Activated CD4-positive, alpha-beta T cell treated with anti-CD3 and anti-CD28 coated beads, Interleukin-2, amount 10 ng/mL, durations not matched to agents 7 days and 5 days (primary cell): ENCODE measurements around the gene IFIT3. TPM values are rescaled to one million over a fixed set of nuclear protein-coding genes. Genes with fewer than 3 reads are reported as not detected.

Experiments
- CTCF ChIA-PET: fragments of 350-600 bp; sonication (Branson Sonifier 250); formaldehyde crosslinking; loops from one replicate; lab custom pipeline; 2021; ENCODE audit warnings: antibody characterized with exemption; lab: Charles Lee
- POLR2A ChIA-PET: fragments of 350-600 bp; sonication (Branson Sonifier 250); formaldehyde crosslinking; loops from one replicate; lab custom pipeline; 2021; ENCODE audit warnings: antibody characterized with exemption; lab: Charles Lee
- DNase-seq: peaks from one replicate; pipeline ENCODE4 v3.0.0-alpha.2; 2020
- H3K27ac Mint-ChIP-seq: one replicate; pipeline ENCODE4 v1.8.0; 2021; ENCODE audit warnings: mild to moderate bottlenecking, moderate library complexity, mixed read lengths
- H3K27me3 Mint-ChIP-seq: one replicate; pipeline ENCODE4 v1.8.0; 2021; ENCODE audit warnings: mixed read lengths
- H3K36me3 Mint-ChIP-seq: one replicate; pipeline ENCODE4 v1.8.0; 2021; ENCODE audit warnings: low read depth, mixed read lengths
- H3K4me1 Mint-ChIP-seq: one replicate; pipeline ENCODE4 v1.8.0; 2021; ENCODE audit warnings: mixed read lengths
- H3K4me3 Mint-ChIP-seq: one replicate; pipeline ENCODE4 v1.8.0; 2021; ENCODE audit warnings: mild to moderate bottlenecking, moderate library complexity, mixed read lengths
- H3K9me3 Mint-ChIP-seq: one replicate; pipeline ENCODE4 v1.8.0; 2021; ENCODE audit warnings: mixed read lengths
- total RNA-seq, 2 experiments: library from RNA; stranded (reverse); gene quantifications; one replicate each; pipeline ENCODE4 v1.2.3, GENCODE V29; 2021

IFIT3 gene
- total RNA-seq, 2 experiments from 2014 or later = 51.1 to 55.4 TPM

- ChIA-PET CTCF (no interaction called here), POLR2A (interaction anchor here (0.6 kb wide), 1 partner anchor 37 kb away, joined by 3 read pairs; no protein-coding TSS in a partner anchor)
- no peak for DNase-seq
- Mint-ChIP-seq H3K4me3 (no peak overlapping the region), H3K9me3 (peaks cover 10% of the 10 kb centered on the region), H3K4me1 (peaks cover 38% of the 10 kb centered on the region), H3K36me3 (peaks cover 14% of the 10 kb centered on the region), H3K27me3 (peaks cover 6% of the 10 kb centered on the region), H3K27ac (peak overlapping the region; percentile 76)
Measured at GRCh38 chr10:89295597-89295996, 32.2 kb upstream of the IFIT3 start.

- CTCF ChIA-PET = no interaction called here
- peaks cover 6% of the 10 kb centered on the region for H3K27me3 Mint-ChIP-seq
- peaks cover 43% of the 10 kb centered on the region for H3K4me1 Mint-ChIP-seq
- DNase-seq = no peak
- POLR2A ChIA-PET = no interaction called here
- no peak overlapping the region for H3K4me3 Mint-ChIP-seq
- H3K36me3 Mint-ChIP-seq = peaks cover 14% of the 10 kb centered on the region
- peak overlapping the region; percentile 31 for H3K27ac Mint-ChIP-seq
- H3K9me3 Mint-ChIP-seq = peaks cover 10% of the 10 kb centered on the region
Measured at GRCh38 chr10:89296220-89296648, 31.6 kb upstream of the IFIT3 start.

DNA sequence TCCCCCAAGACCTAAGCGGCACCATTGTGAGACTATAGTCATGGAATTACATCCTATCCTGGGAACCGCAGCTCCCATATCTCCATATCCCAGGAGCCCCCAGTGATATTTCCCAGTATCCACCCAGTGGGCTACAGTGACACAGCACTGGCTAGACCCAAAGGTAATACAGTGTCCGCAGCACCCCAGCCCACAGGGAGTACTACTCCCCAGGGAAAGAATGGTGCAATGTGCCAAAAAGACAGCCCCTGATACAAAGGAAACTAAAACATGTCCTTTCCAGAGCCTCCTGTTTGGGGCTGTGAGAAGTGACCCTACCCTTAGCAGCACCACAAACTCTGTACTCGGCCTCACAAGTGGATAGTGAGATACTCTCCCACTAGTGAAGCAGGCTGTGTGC, 30.4 kb upstream of the IFIT3 start:
- H3K9me3 Mint-ChIP-seq = peaks cover 10% of the 10 kb centered on the region
- H3K4me1 Mint-ChIP-seq = peaks cover 49% of the 10 kb centered on the region
- no peak overlapping the region for H3K27ac Mint-ChIP-seq
- H3K4me3 Mint-ChIP-seq = no peak overlapping the region
- ChIA-PET POLR2A (no interaction called here), CTCF (interaction anchor here (0.6 to 0.9 kb wide), 2 partner anchors 9 to 91 kb away, joined by 3 to 4 read pairs; no protein-coding TSS in a partner anchor)
- no peak for DNase-seq
- H3K27me3 Mint-ChIP-seq = peaks cover 4% of the 10 kb centered on the region
- H3K36me3 Mint-ChIP-seq = peaks cover 14% of the 10 kb centered on the region

GRCh38 chr10:89297791-89298190, 30.0 kb upstream of the IFIT3 start:
- Mint-ChIP-seq H3K9me3 (peaks cover 10% of the 10 kb centered on the region), H3K36me3 (peaks cover 14% of the 10 kb centered on the region), H3K27me3 (peaks cover 4% of the 10 kb centered on the region), H3K27ac (no peak overlapping the region), H3K4me1 (peaks cover 53% of the 10 kb centered on the region), H3K4me3 (no peak overlapping the region)
- POLR2A ChIA-PET = no interaction called here
- no peak for DNase-seq
- CTCF ChIA-PET = interaction anchor here (0.6 to 0.9 kb wide), 2 partner anchors 9 to 91 kb away, joined by 3 to 4 read pairs; no protein-coding TSS in a partner anchor

DNA sequence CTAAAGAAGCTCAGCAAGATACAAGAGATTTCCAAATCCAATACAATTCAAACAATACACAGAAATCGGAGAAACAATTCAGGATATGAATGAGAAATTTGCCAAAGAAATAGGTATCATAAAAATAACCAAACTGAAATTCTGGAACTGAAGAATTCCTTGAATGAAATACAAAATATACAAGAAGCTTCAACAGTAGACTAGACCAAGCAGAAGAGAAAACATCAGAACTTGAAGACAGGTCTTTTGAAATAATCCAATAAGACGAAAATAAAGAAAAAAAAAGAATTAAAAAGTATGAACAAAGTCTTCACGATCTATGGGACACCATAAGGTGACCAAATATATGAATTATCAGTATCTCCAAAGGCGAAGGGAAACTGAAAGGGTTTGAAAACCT, 28.8 kb upstream of the IFIT3 start:
- no peak for DNase-seq
- H3K4me3 Mint-ChIP-seq = no peak overlapping the region
- H3K36me3 Mint-ChIP-seq = peaks cover 17% of the 10 kb centered on the region
- H3K4me1 Mint-ChIP-seq = peaks cover 60% of the 10 kb centered on the region
- peaks cover 2% of the 10 kb centered on the region for H3K27me3 Mint-ChIP-seq
- POLR2A ChIA-PET = no interaction called here
- H3K27ac Mint-ChIP-seq = no peak overlapping the region
- peaks cover 10% of the 10 kb centered on the region for H3K9me3 Mint-ChIP-seq
- CTCF ChIA-PET = no interaction called here

DNA sequence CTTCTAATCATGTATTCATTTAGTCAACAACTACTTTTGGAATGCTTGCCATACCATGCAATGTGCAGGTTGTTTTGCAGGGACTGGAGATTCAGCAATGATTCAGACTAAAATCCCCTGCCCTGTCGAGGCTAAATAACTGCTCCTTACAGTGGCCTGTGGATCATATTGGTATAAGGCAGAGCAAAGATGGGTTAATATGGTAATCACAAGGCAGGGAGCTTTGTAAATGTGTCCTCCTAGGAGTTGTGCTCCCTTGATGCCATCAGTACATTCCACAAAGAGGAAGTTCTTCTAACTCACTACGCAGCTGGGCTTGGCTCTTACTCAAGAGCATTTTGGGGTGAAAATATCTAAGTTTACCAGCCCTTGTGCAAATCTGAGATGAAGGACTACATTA, 26.6 kb upstream of the IFIT3 start:
- H3K36me3 Mint-ChIP-seq = peaks cover 38% of the 10 kb centered on the region
- no peak for DNase-seq
- peaks cover 2% of the 10 kb centered on the region for H3K27me3 Mint-ChIP-seq
- peak overlapping the region; percentile 95 for H3K4me3 Mint-ChIP-seq
- peaks cover 10% of the 10 kb centered on the region for H3K9me3 Mint-ChIP-seq
- POLR2A ChIA-PET = interaction anchor here (0.6 to 1.3 kb wide), 5 partner anchors 26 to 112 kb away, joined by 3 to 5 read pairs (median 5); partner anchors contain the start of genes IFIT1 and IFIT3
- peak overlapping the region; percentile 97 for H3K27ac Mint-ChIP-seq
- peaks cover 46% of the 10 kb centered on the region for H3K4me1 Mint-ChIP-seq
- CTCF ChIA-PET = interaction anchor here (1.4 kb wide), 1 partner anchor 103 kb away, joined by 3 read pairs; no protein-coding TSS in a partner anchor

DNA sequence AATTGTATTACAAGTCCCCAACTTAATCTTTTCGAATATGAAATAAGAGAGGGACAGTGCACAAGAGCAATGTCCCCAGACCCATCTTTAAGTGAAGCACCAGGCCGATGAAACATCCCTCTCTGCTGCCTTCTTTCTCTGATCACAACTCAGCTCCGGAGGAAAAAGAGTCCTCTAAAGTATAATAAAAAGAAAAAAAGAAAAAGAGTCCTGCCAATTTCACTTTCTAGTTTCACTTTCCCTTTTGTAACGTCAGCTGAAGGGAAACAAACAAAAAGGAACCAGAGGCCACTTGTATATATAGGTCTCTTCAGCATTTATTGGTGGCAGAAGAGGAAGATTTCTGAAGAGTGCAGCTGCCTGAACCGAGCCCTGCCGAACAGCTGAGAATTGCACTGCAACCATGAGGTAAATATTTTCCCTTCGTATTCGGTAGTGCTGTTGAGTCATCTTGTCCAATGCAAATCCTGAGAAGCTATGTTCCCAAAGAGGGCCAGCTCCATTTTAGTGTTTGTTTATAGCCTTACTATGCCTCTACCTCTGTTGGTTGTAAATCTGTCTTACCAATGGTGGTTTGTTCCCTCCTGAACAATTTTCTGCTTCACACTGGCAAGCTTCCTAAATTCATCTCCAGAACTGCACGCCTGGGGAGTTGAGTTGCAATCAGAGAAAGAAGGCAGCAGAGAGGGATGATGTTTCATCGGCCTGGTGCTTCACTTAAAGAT, 25.9 kb upstream of the IFIT3 start, which contains the start of gene IFIT2:
TSS of gene IFIT2 (plus strand) at position 326 of the 725 bp plus-strand sequence. CDS start at position 404, 78 bp downstream.
- CTCF ChIA-PET = interaction anchor here (0.7 to 1.6 kb wide), 3 partner anchors 67 to 284 kb away, joined by 3 to 4 read pairs (median 3); no protein-coding TSS in a partner anchor
- H3K4me3 Mint-ChIP-seq = peak within 1 kb of the TSS; percentile 95

GRCh38 chr10:89302625-89303024, 25.2 kb upstream of the IFIT3 start:
- Mint-ChIP-seq H3K9me3 (peaks cover 12% of the 10 kb centered on the region), H3K27ac (peak overlapping the region; percentile 97), H3K4me3 (peak overlapping the region; percentile 95), H3K27me3 (peaks cover 2% of the 10 kb centered on the region), H3K4me1 (peaks cover 38% of the 10 kb centered on the region), H3K36me3 (peaks cover 52% of the 10 kb centered on the region)
- CTCF ChIA-PET = interaction anchor here (0.7 to 1.6 kb wide), 2 partner anchors 67 to 284 kb away, joined by 3 to 4 read pairs; no protein-coding TSS in a partner anchor
- POLR2A ChIA-PET = interaction anchor here (0.6 to 1.3 kb wide), 4 partner anchors 29 to 111 kb away, joined by 3 to 4 read pairs (median 3); partner anchors contain the start of gene IFIT1
- DNase-seq = no peak

More for the DNA sequence above, 25.9 kb upstream of the IFIT3 start, which contains the start of gene IFIT2:
- peaks cover 11% of the 10 kb centered on the region for H3K9me3 Mint-ChIP-seq
- POLR2A ChIA-PET = interaction anchor here (0.6 to 1.3 kb wide), 8 partner anchors 26 to 111 kb away, joined by 3 to 5 read pairs (median 4); partner anchors contain the start of genes IFIT1 and IFIT3
- peaks cover 39% of the 10 kb centered on the region for H3K4me1 Mint-ChIP-seq
- peak; percentile 35 for DNase-seq
- peaks cover 2% of the 10 kb centered on the region for H3K27me3 Mint-ChIP-seq
- peaks cover 45% of the 10 kb centered on the region for H3K36me3 Mint-ChIP-seq
- H3K27ac Mint-ChIP-seq = peak within 1 kb of the TSS; percentile 97

- peak overlapping the region; percentile 95 for H3K4me3 Mint-ChIP-seq
- H3K27ac Mint-ChIP-seq = peak overlapping the region; percentile 97
- peaks cover 38% of the 10 kb centered on the region for H3K4me1 Mint-ChIP-seq
- CTCF ChIA-PET = interaction anchor here (1.1 to 1.9 kb wide), 3 partner anchors 25 to 115 kb away, joined by 4 to 8 read pairs (median 4); partner anchors contain the start of gene IFIT3
- H3K9me3 Mint-ChIP-seq = peaks cover 15% of the 10 kb centered on the region
- H3K36me3 Mint-ChIP-seq = peaks cover 56% of the 10 kb centered on the region
- POLR2A ChIA-PET = no interaction called here
- DNase-seq = no peak
- peaks cover 2% of the 10 kb centered on the region for H3K27me3 Mint-ChIP-seq
Measured at GRCh38 chr10:89303161-89303560, 24.6 kb upstream of the IFIT3 start.

GRCh38 chr10:89304026-89304425, 23.8 kb upstream of the IFIT3 start:
- ChIA-PET POLR2A (no interaction called here), CTCF (interaction anchor here (1.0 to 1.9 kb wide), 4 partner anchors 9 to 114 kb away, joined by 3 to 8 read pairs (median 4); partner anchors contain the start of gene IFIT3)
- Mint-ChIP-seq H3K27ac (no peak overlapping the region), H3K36me3 (peaks cover 57% of the 10 kb centered on the region), H3K27me3 (no peaks in the 10 kb centered on the region), H3K9me3 (peaks cover 12% of the 10 kb centered on the region), H3K4me1 (peaks cover 35% of the 10 kb centered on the region), H3K4me3 (peak overlapping the region; percentile 95)
- no peak for DNase-seq

DNA sequence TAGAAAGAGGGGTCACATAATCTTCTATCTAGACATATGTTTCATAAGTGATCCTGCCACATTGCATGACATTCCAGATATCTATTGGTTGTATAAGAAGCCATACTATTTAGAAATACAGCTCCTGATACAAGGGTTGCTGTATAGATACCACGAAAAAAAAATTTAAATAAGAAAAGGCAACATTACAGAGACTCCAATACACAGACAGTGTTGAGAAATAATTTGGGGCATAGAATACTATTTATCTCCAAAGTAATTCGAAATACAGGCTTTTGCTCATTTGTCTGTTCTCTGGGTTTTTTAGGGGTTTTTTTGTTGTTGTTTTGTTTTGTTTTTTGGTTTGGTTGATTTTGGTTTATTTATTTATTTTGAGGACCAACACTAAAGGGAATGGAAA, 23.4 kb upstream of the IFIT3 start:
- CTCF ChIA-PET = interaction anchor here (1.0 to 1.9 kb wide), 4 partner anchors 8 to 114 kb away, joined by 3 to 8 read pairs (median 4); partner anchors contain the start of gene IFIT3
- no peak overlapping the region for H3K27ac Mint-ChIP-seq
- no peaks in the 10 kb centered on the region for H3K27me3 Mint-ChIP-seq
- peaks cover 9% of the 10 kb centered on the region for H3K9me3 Mint-ChIP-seq
- DNase-seq = no peak
- H3K4me1 Mint-ChIP-seq = peaks cover 35% of the 10 kb centered on the region
- POLR2A ChIA-PET = no interaction called here
- peak overlapping the region; percentile 11 for H3K4me3 Mint-ChIP-seq
- peaks cover 58% of the 10 kb centered on the region for H3K36me3 Mint-ChIP-seq

- Mint-ChIP-seq H3K4me3 (no peak overlapping the region), H3K27ac (no peak overlapping the region), H3K27me3 (no peaks in the 10 kb centered on the region), H3K9me3 (peaks cover 6% of the 10 kb centered on the region), H3K4me1 (peaks cover 35% of the 10 kb centered on the region), H3K36me3 (peaks cover 57% of the 10 kb centered on the region)
- no peak for DNase-seq
- CTCF ChIA-PET = interaction anchor here (1.4 to 1.9 kb wide), 2 partner anchors 23 to 27 kb away, joined by 4 to 8 read pairs; partner anchors contain the start of gene IFIT3
- POLR2A ChIA-PET = interaction anchor here (0.7 to 1.0 kb wide), 2 partner anchors 18 to 111 kb away, joined by 3 read pairs; no protein-coding TSS in a partner anchor
Measured at GRCh38 chr10:89304925-89305324, 22.9 kb upstream of the IFIT3 start.
